Measurements from ENCODE around the gene PPIA.
A peak's percentile ranks its signal among the peaks of the same experiment; 100 is the strongest.

Gene PPIA

GRCh38 chr7:44796504-44797328 lies at the start of gene PPIA:
Gene PPIA (plus strand): TSS chr7:44796681. CDS start chr7:44796725, 44 bp downstream.
- peak; percentile 98 for DNase-seq

- peak; percentile 95 for DNase-seq
Measured at GRCh38 chr7:44748045-44748947, 48.2 kb upstream of the PPIA start, which contains the start of gene ZMIZ2. Gene ZMIZ2 (plus strand): TSS chr7:44748847. CDS start chr7:44756250, 7,403 bp downstream.

DNA sequence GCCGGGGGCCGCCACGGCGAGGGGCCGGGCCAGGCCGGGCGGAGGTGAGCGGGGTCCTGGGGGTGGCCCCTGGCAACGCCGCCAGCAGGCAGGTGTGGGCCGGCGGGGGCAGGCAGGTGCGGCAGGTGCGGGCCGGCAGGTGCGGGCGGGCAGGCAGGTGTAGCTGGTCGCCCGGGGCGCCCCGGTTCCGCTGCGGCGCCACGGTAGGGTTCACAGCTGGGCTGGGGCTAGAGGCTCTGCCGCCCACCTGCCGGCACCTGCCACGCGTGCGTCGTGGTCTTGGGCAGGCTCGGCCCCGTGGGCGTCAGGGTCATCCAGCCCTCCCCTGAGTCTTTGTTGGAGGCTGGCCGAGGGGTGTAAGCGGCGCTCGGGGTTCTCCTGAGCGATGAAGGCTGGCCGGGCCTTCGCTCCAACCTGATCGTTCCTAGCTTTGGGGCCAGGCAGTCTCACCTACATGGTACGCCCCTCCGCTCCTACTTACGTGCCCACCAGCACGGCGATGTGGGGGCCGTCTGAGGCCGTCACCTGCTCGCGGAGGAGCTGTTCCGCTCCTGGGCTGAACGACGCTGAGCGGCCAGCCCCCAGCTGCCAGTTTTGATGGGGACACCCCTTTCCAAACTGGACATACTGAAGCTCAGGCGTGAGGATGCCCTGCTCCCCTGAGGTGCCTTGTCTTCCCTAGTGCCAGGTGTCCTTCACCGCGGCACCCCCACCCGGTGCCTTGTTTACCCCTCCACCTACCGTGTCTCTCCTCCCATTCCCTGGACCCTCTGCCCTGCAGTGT lies 47.3 kb upstream of the PPIA start:
- no peak for DNase-seq

GRCh38 chr7:44749992-44750391 lies 46.5 kb upstream of the PPIA start:
- DNase-seq = no peak

- no peak for DNase-seq
Measured at GRCh38 chr7:44750424-44750823, 46.1 kb upstream of the PPIA start.

- DNase-seq = no peak
Measured at GRCh38 chr7:44750921-44751571, 45.4 kb upstream of the PPIA start.

- DNase-seq = no peak
Measured at GRCh38 chr7:44752822-44753221, 43.7 kb upstream of the PPIA start.

GRCh38 chr7:44754802-44755697 lies 41.4 kb upstream of the PPIA start:
- peak; percentile 48 for DNase-seq

DNA sequence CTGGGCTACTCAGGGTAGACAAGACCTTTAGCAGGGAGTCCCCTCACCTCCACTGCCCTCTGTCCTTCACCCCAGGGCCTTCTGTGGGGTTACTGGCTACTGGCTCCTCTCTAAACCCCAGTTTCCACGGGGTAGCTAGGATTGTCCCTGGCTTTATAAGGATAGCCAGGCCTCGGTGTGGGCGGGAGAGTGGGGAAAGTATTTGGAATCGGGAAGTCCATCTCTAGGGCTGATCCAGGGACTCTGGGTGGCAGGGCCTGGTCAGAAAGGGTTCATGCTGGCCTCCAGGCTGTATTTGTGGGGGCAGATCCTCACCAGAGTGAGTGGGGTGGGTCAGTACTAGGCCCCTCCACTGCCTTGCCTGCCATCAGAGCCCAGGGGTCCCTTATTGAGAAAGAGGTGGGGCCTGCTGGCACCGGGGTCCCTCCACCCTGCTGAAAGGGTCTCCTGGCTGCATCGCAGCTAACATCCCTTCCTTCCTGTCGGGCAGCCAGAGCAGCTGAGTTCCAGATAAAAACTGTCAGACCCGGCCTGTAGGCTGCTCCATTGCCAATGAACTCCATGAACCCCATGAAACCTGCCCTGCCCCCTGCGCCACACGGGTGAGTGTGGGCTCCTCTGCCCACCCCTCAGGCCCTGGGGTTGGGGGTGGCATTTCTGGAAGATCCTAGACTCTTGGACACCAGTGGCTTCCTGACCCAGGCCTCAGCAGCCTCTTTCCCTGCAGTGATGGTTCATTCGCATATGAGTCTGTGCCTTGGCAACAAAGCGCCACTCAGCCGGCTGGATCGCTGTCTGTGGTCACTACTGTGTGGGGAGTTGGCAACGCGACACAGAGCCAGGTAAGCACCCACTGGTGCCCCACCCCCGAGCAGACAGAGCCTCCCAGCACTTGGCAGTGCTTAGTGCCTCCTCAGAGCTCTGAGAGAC lies 40.5 kb upstream of the PPIA start:
- DNase-seq = no peak

- DNase-seq = no peak
Measured at GRCh38 chr7:44756904-44757303, 39.6 kb upstream of the PPIA start.

DNA sequence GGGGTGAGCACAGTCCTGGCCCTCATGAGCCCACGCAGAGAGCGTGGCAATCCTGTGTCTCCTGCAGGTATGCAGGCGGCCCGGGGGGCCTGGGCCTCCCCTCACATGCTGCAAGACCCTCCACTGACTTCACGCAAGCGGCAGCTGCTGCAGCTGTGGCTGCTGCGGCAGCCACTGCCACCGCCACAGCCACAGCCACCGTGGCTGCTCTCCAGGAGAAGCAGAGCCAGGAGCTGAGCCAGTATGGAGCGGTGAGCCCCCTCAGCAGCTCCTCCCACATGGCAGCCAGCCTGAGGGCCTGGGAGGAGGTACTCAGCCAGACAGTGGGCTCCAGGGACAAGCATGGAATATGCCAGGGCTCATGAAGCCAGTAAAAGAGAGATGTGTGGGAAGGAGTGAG lies 39.2 kb upstream of the PPIA start:
- DNase-seq = no peak

DNA sequence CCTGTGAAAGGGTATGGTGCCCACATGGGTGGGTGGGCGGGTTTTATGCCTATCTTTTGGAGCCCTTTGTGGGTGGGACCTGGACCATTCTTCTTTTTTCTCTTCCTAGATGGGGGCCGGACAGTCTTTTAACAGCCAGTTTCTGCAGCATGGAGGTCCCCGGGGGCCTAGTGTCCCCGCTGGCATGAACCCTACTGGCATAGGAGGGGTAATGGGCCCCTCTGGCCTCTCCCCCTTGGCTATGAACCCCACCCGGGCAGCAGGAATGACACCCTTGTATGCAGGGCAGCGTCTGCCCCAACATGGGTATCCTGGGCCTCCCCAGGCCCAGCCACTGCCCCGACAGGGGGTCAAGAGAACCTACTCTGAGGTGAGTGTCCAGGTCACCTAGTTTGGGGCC lies 38.7 kb upstream of the PPIA start:
- no peak for DNase-seq

GRCh38 chr7:44759246-44759645 lies 37.2 kb upstream of the PPIA start:
- no peak for DNase-seq

GRCh38 chr7:44760034-44760580 lies 36.4 kb upstream of the PPIA start:
- no peak for DNase-seq

DNA sequence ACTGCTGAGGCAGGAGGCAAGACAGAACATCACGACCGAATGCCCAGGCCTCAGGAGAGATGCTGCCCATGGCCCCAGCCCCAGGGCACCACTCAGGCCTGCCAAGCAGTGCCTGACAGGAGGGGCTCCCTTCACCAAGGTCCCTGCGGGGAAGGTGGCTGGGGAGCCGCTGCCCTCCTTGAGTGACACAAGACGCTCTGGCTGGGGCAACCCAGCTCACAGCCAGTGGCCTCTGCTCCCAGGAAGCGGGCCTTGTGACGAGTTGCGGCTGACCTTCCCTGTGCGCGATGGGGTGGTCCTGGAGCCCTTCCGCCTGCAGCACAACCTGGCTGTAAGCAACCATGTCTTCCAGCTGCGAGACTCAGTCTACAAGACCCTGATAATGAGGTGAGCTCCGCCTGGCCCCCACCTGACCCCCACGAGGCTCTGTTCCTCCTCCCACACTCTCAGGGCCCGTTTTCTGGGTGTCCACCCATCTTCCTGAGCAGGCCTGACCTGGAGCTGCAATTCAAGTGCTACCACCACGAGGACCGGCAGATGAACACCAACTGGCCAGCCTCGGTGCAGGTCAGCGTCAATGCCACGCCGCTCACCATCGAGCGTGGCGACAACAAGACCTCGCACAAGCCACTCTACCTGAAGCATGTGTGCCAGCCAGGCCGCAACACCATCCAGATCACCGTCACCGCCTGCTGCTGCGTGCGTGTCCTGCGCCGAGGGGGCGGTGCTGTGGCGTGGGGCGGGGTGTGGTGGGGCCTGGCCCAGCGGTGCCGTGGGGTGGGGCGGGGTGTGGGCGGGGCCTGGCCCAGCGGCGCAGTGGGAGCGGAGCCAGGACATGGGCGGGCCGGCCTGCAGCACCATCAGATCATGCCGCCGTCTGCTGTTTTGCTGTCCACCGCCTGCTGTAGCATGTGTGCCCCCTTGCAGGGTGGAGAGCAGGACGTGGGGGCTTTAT lies 35.0 kb upstream of the PPIA start:
- DNase-seq = no peak

DNA sequence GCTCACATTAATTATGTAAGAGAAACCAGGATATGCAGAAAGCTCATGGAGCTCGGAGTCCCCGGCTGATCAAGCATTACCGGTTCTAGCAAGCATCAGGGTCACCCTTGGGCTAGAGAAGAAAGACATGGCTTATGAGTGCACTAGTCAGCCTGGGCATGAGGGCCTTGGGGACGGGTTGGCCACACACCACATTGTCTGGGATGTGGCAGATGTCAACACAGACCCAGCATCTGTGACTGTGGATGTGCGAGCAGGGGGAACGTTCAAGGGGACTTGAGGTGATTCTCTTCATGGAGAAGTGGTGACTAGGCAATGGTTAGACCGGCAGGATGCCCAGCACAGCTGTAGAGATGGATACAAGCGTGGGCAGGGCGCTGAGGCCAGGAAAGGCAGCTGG lies 34.2 kb upstream of the PPIA start:
- DNase-seq = no peak

DNA sequence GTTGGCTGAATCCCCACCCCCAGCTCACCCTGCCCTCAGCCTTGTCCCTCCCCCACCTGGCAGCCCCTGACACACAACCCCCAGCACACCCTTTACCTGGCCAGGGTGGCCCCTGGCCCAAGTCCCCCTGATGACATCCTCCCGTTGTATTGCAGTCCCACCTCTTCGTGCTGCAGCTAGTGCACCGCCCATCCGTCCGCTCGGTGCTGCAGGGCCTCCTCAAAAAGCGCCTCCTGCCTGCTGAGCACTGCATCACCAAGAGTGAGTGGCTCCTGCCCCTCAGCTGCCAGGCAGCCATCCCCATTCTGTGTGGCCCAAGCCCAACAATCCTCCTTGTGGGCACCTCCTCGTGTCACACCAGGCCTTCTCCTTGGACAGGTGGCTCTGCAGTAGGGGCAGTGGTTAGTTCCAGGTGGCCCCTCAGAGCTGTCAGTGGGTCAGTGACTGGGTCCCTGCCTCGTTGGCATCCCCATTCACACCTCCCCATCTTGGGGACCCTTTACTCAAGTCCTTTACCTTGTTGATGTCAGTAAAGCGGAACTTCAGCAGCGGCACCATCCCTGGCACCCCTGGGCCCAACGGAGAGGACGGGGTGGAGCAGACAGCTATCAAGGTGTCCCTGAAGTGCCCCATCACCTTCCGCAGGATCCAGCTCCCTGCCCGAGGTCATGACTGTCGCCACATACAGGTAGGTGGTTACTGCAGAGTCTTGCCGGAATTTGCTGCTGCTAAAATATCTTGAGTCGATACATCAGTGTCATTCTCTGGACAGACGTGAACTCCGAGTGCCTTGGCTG lies 33.6 kb upstream of the PPIA start:
- DNase-seq = no peak

- DNase-seq = no peak
Measured at GRCh38 chr7:44764081-44764480, 32.4 kb upstream of the PPIA start.

Measured in DMS79 treated with DMSO at 0.1 percent for 48 hours (cell line).